DMS53 (cell line): ENCODE results near the gene ARL4D.
"Not testable (repeated sequence)": the region's sequence is repeated elsewhere in the genome, so short reads cannot be mapped to it uniquely, and the experiment has no call there.

Experiments
- DNase-seq: peaks from one replicate; lab custom pipeline; 2025; lab: John Stamatoyannopoulos, UW

Gene ARL4D

GRCh38 chr17:43369986-43370385 is 28.8 kb upstream of the ARL4D start:
- DNase-seq = no peak

GRCh38 chr17:43371227-43371821 is 27.5 kb upstream of the ARL4D start:
- DNase-seq = no peak

GRCh38 chr17:43372273-43372911 is 26.4 kb upstream of the ARL4D start:
- DNase-seq = no peak

GRCh38 chr17:43373356-43373755 is 25.4 kb upstream of the ARL4D start:
- DNase-seq = no peak

- DNase-seq = not testable (repeated sequence)
These were observed 22.9 kb upstream of the ARL4D start for GRCh38 chr17:43375915-43376314.

GRCh38 chr17:43377056-43377810 is 21.6 kb upstream of the ARL4D start:
- DNase-seq = no peak

GRCh38 chr17:43378766-43379165 is 20.0 kb upstream of the ARL4D start:
- no peak for DNase-seq

- peak; percentile 52 for DNase-seq
These were observed 18.5 kb upstream of the ARL4D start for GRCh38 chr17:43380307-43380706.

- DNase-seq = no peak
These were observed 17.6 kb upstream of the ARL4D start for GRCh38 chr17:43381204-43381603.

- DNase-seq = no peak
These were observed 17.2 kb upstream of the ARL4D start for GRCh38 chr17:43381621-43382020.

GRCh38 chr17:43382776-43383175 is 16.0 kb upstream of the ARL4D start:
- DNase-seq = no peak

GRCh38 chr17:43383372-43383771 is 15.4 kb upstream of the ARL4D start:
- no peak for DNase-seq

- no peak for DNase-seq
These were observed 14.8 kb upstream of the ARL4D start for GRCh38 chr17:43383826-43384475.

GRCh38 chr17:43384476-43384862 is 14.3 kb upstream of the ARL4D start:
- DNase-seq = no peak

- DNase-seq = no peak
These were observed 13.6 kb upstream of the ARL4D start for GRCh38 chr17:43385046-43385831.

- peak; percentile 98 for DNase-seq
These were observed 10.3 kb upstream of the ARL4D start for GRCh38 chr17:43388359-43389045.

- DNase-seq = peak; percentile 95
These were observed 9.5 kb upstream of the ARL4D start for GRCh38 chr17:43389046-43389947.

GRCh38 chr17:43392397-43392796 is 6.4 kb upstream of the ARL4D start:
- no peak for DNase-seq

GRCh38 chr17:43393944-43394482 is 4.8 kb upstream of the ARL4D start:
- peak; percentile 91 for DNase-seq

- DNase-seq = not testable (repeated sequence)
These were observed 4.1 kb upstream of the ARL4D start for GRCh38 chr17:43394696-43395095.
